C4-2B (cell line): ENCODE results near the gene SMOC2.

Source experiments
- ZFX ChIP-seq: fragments of 450-650 bp; IDR thresholded peaks from 2 replicates; pipeline ENCODE4 v1.6.1; 2017
- TF ChIP-seq, protein P1 (sequence below): fragments of 450-650 bp; conservative IDR thresholded peaks from 2 replicates; pipeline ENCODE4 v1.5.1; 2017; ENCODE audit warnings: mild to moderate bottlenecking

DNA sequence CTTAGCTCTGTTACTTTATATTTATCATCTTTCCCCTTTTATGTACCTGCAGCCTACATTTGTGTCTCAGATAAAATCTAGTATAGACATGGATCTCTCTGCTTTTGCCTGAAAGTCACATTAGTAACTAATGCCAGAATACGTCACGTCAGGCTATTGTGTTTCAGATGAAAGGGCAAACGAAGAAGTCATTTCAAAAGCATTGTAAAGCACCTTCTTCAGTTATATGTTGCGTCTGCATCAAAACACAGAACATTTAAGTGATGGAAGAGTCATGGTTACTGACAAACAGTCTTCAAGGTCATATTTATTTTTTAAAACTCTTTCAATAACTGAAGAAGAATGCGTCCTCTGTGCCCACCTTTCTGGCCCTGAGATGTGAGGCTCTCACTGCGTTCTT lies 119.1 kb downstream of the SMOC2 start:
- TF ChIP-seq, protein P1, sequence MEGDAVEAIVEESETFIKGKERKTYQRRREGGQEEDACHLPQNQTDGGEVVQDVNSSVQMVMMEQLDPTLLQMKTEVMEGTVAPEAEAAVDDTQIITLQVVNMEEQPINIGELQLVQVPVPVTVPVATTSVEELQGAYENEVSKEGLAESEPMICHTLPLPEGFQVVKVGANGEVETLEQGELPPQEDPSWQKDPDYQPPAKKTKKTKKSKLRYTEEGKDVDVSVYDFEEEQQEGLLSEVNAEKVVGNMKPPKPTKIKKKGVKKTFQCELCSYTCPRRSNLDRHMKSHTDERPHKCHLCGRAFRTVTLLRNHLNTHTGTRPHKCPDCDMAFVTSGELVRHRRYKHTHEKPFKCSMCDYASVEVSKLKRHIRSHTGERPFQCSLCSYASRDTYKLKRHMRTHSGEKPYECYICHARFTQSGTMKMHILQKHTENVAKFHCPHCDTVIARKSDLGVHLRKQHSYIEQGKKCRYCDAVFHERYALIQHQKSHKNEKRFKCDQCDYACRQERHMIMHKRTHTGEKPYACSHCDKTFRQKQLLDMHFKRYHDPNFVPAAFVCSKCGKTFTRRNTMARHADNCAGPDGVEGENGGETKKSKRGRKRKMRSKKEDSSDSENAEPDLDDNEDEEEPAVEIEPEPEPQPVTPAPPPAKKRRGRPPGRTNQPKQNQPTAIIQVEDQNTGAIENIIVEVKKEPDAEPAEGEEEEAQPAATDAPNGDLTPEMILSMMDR = no peak
- TF ChIP-seq ZFX = no peak
